HEK293 (cell line): Measurements from ENCODE around the gene CRTAC1.
A peak's percentile ranks its signal among the peaks of the same experiment; 100 is the strongest.

Source experiments
- CTCF ChIA-PET: fragments of 350-600 bp; formaldehyde crosslinking; extraction: SDS; loops from one replicate; lab custom pipeline; 2021; ENCODE audit warnings: antibody characterized with exemption; lab: Yijun Ruan, JAX
- POLR2A ChIA-PET: fragments of 300-600 bp; formaldehyde crosslinking; extraction: SDS; loops from one replicate; lab custom pipeline; 2020; ENCODE audit warnings: antibody characterized with exemption, inconsistent platforms; lab: Yijun Ruan, JAX
- H3K27ac ChIP-seq: fragments of 200-500 bp; sonication (Bioruptor generic); 2 replicates; pipeline ENCODE4 v1.5.1; 2014; ENCODE audit warnings: low read depth, low read length, control low read depth, inconsistent platforms; ENCODE audit errors: extremely low read depth
- H3K36me3 ChIP-seq, 2 experiments: fragments of 200-500 bp in 1 of 2; sonication (Bioruptor generic) in 1 of 2; 1 replicate in 1 of 2; 2 replicates in 1 of 2; pipeline ENCODE4 v1.5.1; 2014 to 2017; ENCODE audit warnings: inconsistent platforms in 2 of 2, low read length in 2 of 2; ENCODE audit not compliant: control insufficient read depth in 2 of 2, insufficient read depth in 1 of 2
- H3K4me1 ChIP-seq: fragments of 200-500 bp; sonication (Bioruptor generic); 2 replicates; pipeline ENCODE4 v1.5.1; 2014; ENCODE audit warnings: mild to moderate bottlenecking, low read length, inconsistent platforms; ENCODE audit not compliant: control insufficient read depth, insufficient read depth
- H3K4me3 ChIP-seq: 2 replicates; pipeline ENCODE4 v1.5.1; 2011; ENCODE audit warnings: low read depth, mild to moderate bottlenecking, control low read depth, low read length, moderate library complexity
- H3K9me3 ChIP-seq: fragments of 200-500 bp; sonication (Bioruptor generic); 2 replicates; pipeline ENCODE4 v1.5.1; 2014; ENCODE audit warnings: low read depth, low read length, inconsistent platforms; ENCODE audit not compliant: control insufficient read depth, insufficient read depth
- GLIS1 ChIP-seq: fragments of 450-650 bp; formaldehyde crosslinking; IDR thresholded peaks from 2 replicates; pipeline ENCODE4 v1.5.1; 2016; ENCODE audit warnings: missing biosample characterization, missing genetic modification characterization
- OVOL3 ChIP-seq: fragments of 450-650 bp; formaldehyde crosslinking; IDR thresholded peaks from 2 replicates; pipeline ENCODE4 v1.5.1; 2016; ENCODE audit warnings: missing biosample characterization, missing genetic modification characterization
- RBAK ChIP-seq: fragments of 450-650 bp; formaldehyde crosslinking; IDR thresholded peaks from 2 replicates; pipeline ENCODE4 v1.5.1; 2016; ENCODE audit warnings: missing biosample characterization, missing genetic modification characterization
- SCRT1 ChIP-seq: fragments of 450-650 bp; formaldehyde crosslinking; IDR thresholded peaks from 2 replicates; pipeline ENCODE4 v1.5.1; 2016; ENCODE audit warnings: missing biosample characterization, missing genetic modification characterization, borderline replicate concordance
- SP3 ChIP-seq: fragments of 450-650 bp; formaldehyde crosslinking; IDR thresholded peaks from 2 replicates; pipeline ENCODE4 v1.5.1; 2016; ENCODE audit warnings: missing biosample characterization, missing genetic modification characterization
- SP7 ChIP-seq: fragments of 450-650 bp; formaldehyde crosslinking; IDR thresholded peaks from 2 replicates; pipeline ENCODE4 v1.5.1; 2016; ENCODE audit warnings: missing biosample characterization, missing genetic modification characterization
- YY2 ChIP-seq: fragments of 450-650 bp; formaldehyde crosslinking; IDR thresholded peaks from 2 replicates; pipeline ENCODE4 v1.5.1; 2016; ENCODE audit warnings: missing biosample characterization, missing genetic modification characterization
- ZBTB20 ChIP-seq: fragments of 450-650 bp; formaldehyde crosslinking; IDR thresholded peaks from 2 replicates; pipeline ENCODE4 v1.5.1; 2016; ENCODE audit warnings: missing biosample characterization, missing genetic modification characterization
- ZBTB6 ChIP-seq: fragments of 450-650 bp; formaldehyde crosslinking; IDR thresholded peaks from 2 replicates; pipeline ENCODE4 v1.5.1; 2017; ENCODE audit warnings: missing biosample characterization, missing genetic modification characterization
- ZBTB8A ChIP-seq: fragments of 450-650 bp; formaldehyde crosslinking; IDR thresholded peaks from 2 replicates; pipeline ENCODE4 v1.5.1; 2016; ENCODE audit warnings: missing biosample characterization, missing genetic modification characterization
- ZFP3 ChIP-seq: fragments of 450-650 bp; formaldehyde crosslinking; IDR thresholded peaks from 2 replicates; pipeline ENCODE4 v1.5.1; 2016; ENCODE audit warnings: low read depth, missing biosample characterization, missing genetic modification characterization
- ZNF132 ChIP-seq: fragments of 450-650 bp; formaldehyde crosslinking; IDR thresholded peaks from 2 replicates; pipeline ENCODE4 v1.5.1; 2017; ENCODE audit warnings: missing biosample characterization, missing genetic modification characterization, borderline replicate concordance
- ZNF133 ChIP-seq: fragments of 450-650 bp; formaldehyde crosslinking; IDR thresholded peaks from 2 replicates; pipeline ENCODE4 v1.5.1; 2016; ENCODE audit warnings: missing biosample characterization, missing genetic modification characterization
- ZNF169 ChIP-seq: fragments of 450-650 bp; formaldehyde crosslinking; IDR thresholded peaks from 2 replicates; pipeline ENCODE4 v1.5.1; 2016; ENCODE audit warnings: missing biosample characterization, missing genetic modification characterization
- ZNF292 ChIP-seq: fragments of 450-650 bp; formaldehyde crosslinking; IDR thresholded peaks from 2 replicates; pipeline ENCODE4 v1.5.1; 2016; ENCODE audit warnings: low read depth, missing biosample characterization, missing genetic modification characterization, borderline replicate concordance
- ZNF324 ChIP-seq: fragments of 450-650 bp; formaldehyde crosslinking; IDR thresholded peaks from 2 replicates; pipeline ENCODE4 v1.5.1; 2016; ENCODE audit warnings: missing biosample characterization, missing genetic modification characterization
- ZNF366 ChIP-seq: fragments of 450-650 bp; formaldehyde crosslinking; conservative IDR thresholded peaks from 2 replicates; pipeline ENCODE4 v1.5.1; 2016; ENCODE audit warnings: missing biosample characterization, missing genetic modification characterization
- ZNF394 ChIP-seq: fragments of 450-650 bp; formaldehyde crosslinking; IDR thresholded peaks from 2 replicates; pipeline ENCODE4 v1.5.1; 2016; ENCODE audit warnings: missing biosample characterization, missing genetic modification characterization, mild to moderate bottlenecking, moderate library complexity, borderline replicate concordance
- ZNF416 ChIP-seq: fragments of 450-650 bp; formaldehyde crosslinking; IDR thresholded peaks from 2 replicates; pipeline ENCODE4 v1.5.1; 2016; ENCODE audit warnings: missing biosample characterization, missing genetic modification characterization
- ZNF585B ChIP-seq: fragments of 450-650 bp; formaldehyde crosslinking; IDR thresholded peaks from 2 replicates; pipeline ENCODE4 v1.5.1; 2016; ENCODE audit warnings: missing biosample characterization, missing genetic modification characterization
- ZNF645 ChIP-seq: fragments of 450-650 bp; formaldehyde crosslinking; IDR thresholded peaks from 2 replicates; pipeline ENCODE4; 2016; ENCODE audit warnings: missing biosample characterization, missing genetic modification characterization
- ZNF792 ChIP-seq: fragments of 450-650 bp; formaldehyde crosslinking; IDR thresholded peaks from 2 replicates; pipeline ENCODE4 v1.5.1; 2016; ENCODE audit warnings: missing biosample characterization, missing genetic modification characterization
- ZSCAN30 ChIP-seq: fragments of 450-650 bp; IDR thresholded peaks from 2 replicates; pipeline ENCODE4 v1.5.1; 2018; ENCODE audit warnings: missing biosample characterization, mild to moderate bottlenecking, missing genetic modification characterization, moderate library complexity
- TF ChIP-seq, protein P1 (sequence below): fragments of 450-650 bp; IDR thresholded peaks from 2 replicates; pipeline ENCODE4 v1.5.1; 2018; ENCODE audit warnings: missing biosample characterization, missing genetic modification characterization
- TF ChIP-seq, protein P2 (sequence below): fragments of 450-650 bp; formaldehyde crosslinking; IDR thresholded peaks from 2 replicates; pipeline ENCODE4 v1.5.1; 2017; ENCODE audit warnings: missing biosample characterization, missing genetic modification characterization

The CRTAC1 gene

DNA sequence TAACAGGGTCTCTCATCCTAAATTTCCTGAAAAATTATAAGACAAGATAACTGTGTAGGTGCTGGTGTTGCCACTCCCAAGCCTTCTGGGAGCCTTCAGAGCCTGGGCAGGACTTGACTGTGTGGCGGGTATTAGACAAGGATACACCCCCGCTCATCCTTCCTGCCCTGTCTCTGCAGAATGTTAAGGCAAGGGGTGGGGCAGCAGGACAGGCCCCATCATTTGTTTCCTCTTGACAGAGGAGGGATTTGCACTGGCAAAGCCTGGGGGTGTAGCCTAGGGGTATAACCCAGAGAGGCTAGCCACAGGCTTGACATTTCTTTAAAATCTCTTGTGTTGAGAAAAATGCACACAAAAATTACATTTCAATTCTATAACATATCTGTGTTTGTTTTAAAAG, 117.2 kb downstream of the CRTAC1 start (continued):
- TF ChIP-seq ZNF133 (no peak), ZNF585B (tag by site-specific recombination) (no peak), YY2 (tag by site-specific recombination) (no peak), RBAK (tag by site-specific recombination) (no peak), ZNF292 (no peak), ZSCAN30 (tag by site-specific recombination) (no peak)

DNA sequence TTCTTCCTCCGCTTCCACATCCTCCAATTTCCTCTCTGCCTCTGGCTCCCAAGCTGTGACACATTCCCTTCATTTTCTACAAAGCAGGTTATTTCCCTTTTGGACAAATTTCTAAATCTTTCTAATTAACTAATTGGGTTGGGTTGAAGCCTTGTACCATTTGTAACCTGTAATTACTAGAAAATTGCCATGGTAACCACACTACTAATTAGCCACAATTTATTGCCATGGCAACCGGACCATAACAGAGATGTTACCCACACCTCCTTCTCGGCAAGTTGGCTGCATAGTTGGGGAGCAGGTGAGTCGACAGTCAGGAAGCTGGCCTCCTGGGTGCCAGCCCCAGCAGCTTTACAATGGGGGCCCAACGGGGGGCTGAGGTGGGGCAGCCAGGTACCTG, 119.2 kb downstream of the CRTAC1 start:
- CTCF ChIA-PET: interaction anchor here (0.6 to 1.8 kb wide), 6 partner anchors 10 to 134 kb away, joined by 3 to 11 read pairs (median 4); no protein-coding TSS in a partner anchor
- no peaks in the 10 kb centered on the region for H3K9me3 ChIP-seq
- no peak overlapping the region for H3K4me3 ChIP-seq
- no peaks in the 10 kb centered on the region for H3K4me1 ChIP-seq
- no peak overlapping the region for H3K27ac ChIP-seq
- H3K36me3 ChIP-seq: no peaks in the 10 kb centered on the region
- TF ChIP-seq SP7 (tag by site-specific recombination): peak; percentile 61
- no peak for TF ChIP-seq ZBTB6 (tag by site-specific recombination)
- no peak for TF ChIP-seq ZNF416 (tag by site-specific recombination)
- POLR2A ChIA-PET: no interaction called here

- Histone ChIP-seq H3K27ac (no peak overlapping the region), H3K36me3 (no peaks in the 10 kb centered on the region), H3K4me3 (no peak overlapping the region), H3K9me3 (no peaks in the 10 kb centered on the region), H3K4me1 (no peaks in the 10 kb centered on the region)
- no peak for TF ChIP-seq ZBTB20 (tag by site-specific recombination)
- no peak for TF ChIP-seq SP3 (tag by site-specific recombination)
- TF ChIP-seq ZNF324 (tag by site-specific recombination): no peak
- ChIA-PET POLR2A (no interaction called here), CTCF (interaction anchor here (0.6 to 1.8 kb wide), 5 partner anchors 10 to 135 kb away, joined by 3 to 11 read pairs (median 3); no protein-coding TSS in a partner anchor)
Measured at GRCh38 chr10:97910661-97911060, 119.8 kb downstream of the CRTAC1 start.

DNA sequence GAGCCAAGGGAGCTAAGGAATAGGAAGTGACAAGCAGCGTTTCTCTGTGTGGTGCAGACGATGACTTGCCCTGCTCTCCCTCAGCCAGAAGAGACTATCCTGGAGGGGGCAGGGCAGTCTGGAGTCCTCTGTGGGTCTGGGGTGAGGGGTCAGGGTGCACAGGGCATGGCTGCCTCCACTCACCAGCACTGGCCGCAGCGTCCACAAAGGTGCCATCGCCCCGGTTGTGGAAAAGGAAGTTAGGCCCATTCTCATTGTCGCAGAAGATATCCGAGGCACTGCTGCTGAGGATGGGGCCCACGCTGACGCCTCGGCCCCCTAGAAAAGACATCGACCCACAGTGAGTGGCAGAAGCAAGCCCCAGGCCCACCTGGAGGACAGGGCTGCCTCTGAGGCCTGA, 122.6 kb downstream of the CRTAC1 start:
- CTCF ChIA-PET: interaction anchor here (2.1 kb wide), 1 partner anchor 134 kb away, joined by 7 read pairs; no protein-coding TSS in a partner anchor
- no peaks in the 10 kb centered on the region; the same call in 1 of the 2 replicates for H3K4me1 ChIP-seq
- H3K9me3 ChIP-seq: no peaks in the 10 kb centered on the region
- H3K27ac ChIP-seq: no peak overlapping the region
- no peak overlapping the region for H3K4me3 ChIP-seq
- POLR2A ChIA-PET: no interaction called here
- no peaks in the 10 kb centered on the region for H3K36me3 ChIP-seq
- TF ChIP-seq SCRT1 (tag by site-specific recombination) (no peak), ZNF792 (tag by site-specific recombination) (no peak), ZBTB8A (no peak), ZNF394 (tag by site-specific recombination) (no peak), OVOL3 (no peak), ZNF132 (tag by site-specific recombination) (no peak), ZNF169 (tag by site-specific recombination) (no peak), ZFP3 (tag by site-specific recombination) (no peak), ZNF292 (no peak), GLIS1 (no peak), ZNF366 (tag by site-specific recombination) (no peak), ZNF645 (no peak), ZBTB6 (tag by site-specific recombination) (no peak)
- TF ChIP-seq, protein P1, sequence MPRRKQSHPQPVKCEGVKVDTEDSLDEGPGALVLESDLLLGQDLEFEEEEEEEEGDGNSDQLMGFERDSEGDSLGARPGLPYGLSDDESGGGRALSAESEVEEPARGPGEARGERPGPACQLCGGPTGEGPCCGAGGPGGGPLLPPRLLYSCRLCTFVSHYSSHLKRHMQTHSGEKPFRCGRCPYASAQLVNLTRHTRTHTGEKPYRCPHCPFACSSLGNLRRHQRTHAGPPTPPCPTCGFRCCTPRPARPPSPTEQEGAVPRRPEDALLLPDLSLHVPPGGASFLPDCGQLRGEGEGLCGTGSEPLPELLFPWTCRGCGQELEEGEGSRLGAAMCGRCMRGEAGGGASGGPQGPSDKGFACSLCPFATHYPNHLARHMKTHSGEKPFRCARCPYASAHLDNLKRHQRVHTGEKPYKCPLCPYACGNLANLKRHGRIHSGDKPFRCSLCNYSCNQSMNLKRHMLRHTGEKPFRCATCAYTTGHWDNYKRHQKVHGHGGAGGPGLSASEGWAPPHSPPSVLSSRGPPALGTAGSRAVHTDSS: no peak
- TF ChIP-seq, protein P2, sequence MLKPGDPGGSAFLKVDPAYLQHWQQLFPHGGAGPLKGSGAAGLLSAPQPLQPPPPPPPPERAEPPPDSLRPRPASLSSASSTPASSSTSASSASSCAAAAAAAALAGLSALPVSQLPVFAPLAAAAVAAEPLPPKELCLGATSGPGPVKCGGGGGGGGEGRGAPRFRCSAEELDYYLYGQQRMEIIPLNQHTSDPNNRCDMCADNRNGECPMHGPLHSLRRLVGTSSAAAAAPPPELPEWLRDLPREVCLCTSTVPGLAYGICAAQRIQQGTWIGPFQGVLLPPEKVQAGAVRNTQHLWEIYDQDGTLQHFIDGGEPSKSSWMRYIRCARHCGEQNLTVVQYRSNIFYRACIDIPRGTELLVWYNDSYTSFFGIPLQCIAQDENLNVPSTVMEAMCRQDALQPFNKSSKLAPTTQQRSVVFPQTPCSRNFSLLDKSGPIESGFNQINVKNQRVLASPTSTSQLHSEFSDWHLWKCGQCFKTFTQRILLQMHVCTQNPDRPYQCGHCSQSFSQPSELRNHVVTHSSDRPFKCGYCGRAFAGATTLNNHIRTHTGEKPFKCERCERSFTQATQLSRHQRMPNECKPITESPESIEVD (tag by site-specific recombination): no peak
